Cardiac muscle cell (in vitro differentiated cells and primary cell): ENCODE data around the gene SLC9A9. TPM values are rescaled to one million over a fixed set of nuclear protein-coding genes. Genes with fewer than 3 reads are reported as not detected.
A peak's percentile ranks its signal among the peaks of the same experiment; 100 is the strongest.

Source experiments
- DNase-seq, 2 donors: peaks; one replicate each; pipeline versions ENCODE4 v3.0.0 to v3.0.0-alpha.2; 2010 to 2017; ENCODE audit warnings: low read depth in 1 of 2, low spot score in 1 of 2
- H3K27ac ChIP-seq: fragments of 200-600 bp; sonication (generic); 2 replicates; pipeline ENCODE4 v1.5.1; 2016
- H3K27me3 ChIP-seq: fragments of 200-600 bp; sonication (generic); 2 replicates; pipeline ENCODE4 v1.6.0; 2016; ENCODE audit warnings: control low read depth
- H3K36me3 ChIP-seq: fragments of 200-600 bp; sonication (generic); 2 replicates; pipeline ENCODE4 v1.5.1; 2016; ENCODE audit warnings: control low read depth
- H3K4me1 ChIP-seq: fragments of 200-600 bp; sonication (generic); 2 replicates; pipeline ENCODE4 v1.8.1; 2017; ENCODE audit warnings: low read depth, mild to moderate bottlenecking, mixed run types
- H3K4me3 ChIP-seq: fragments of 200-600 bp; sonication (generic); 2 replicates; pipeline ENCODE4 v1.5.1; 2016; ENCODE audit warnings: mild to moderate bottlenecking
- H3K9me3 ChIP-seq: fragments of 200-600 bp; sonication (generic); 2 replicates; pipeline ENCODE4 v1.5.1; 2017; ENCODE audit warnings: low read depth, mild to moderate bottlenecking, control low read depth
- CTCF ChIP-seq: IDR thresholded peaks from 2 replicates; pipeline ENCODE4 v1.5.1; 2012; ENCODE audit warnings: low read depth, mild to moderate bottlenecking, low read length
- polyA plus RNA-seq: library from polyadenylated mRNA; unstranded; fragments of >200 nt; fragmentation: Nextera tagmentation; extraction: Ambion mirVana; gene quantifications from 2 replicates; pipeline ENCODE4 v1.2.1, GENCODE V29; 2016
- total RNA-seq: library from RNA; depleted of rRNA; stranded (reverse); fragments of >200 nt; gene quantifications from 2 replicates; pipeline ENCODE4 v1.2.3, GENCODE V29; 2016

Gene SLC9A9
- total and polyA plus RNA-seq, 2 experiments from 2014 or later = 0.73 to 1.5 TPM

- no peak for TF ChIP-seq CTCF
- no peaks in the 10 kb centered on the region for H3K27me3 ChIP-seq
- DNase-seq = no peak
These were observed 3.2 kb upstream of the SLC9A9 start for GRCh38 chr3:143851331-143852017.

GRCh38 chr3:143850877-143851276 is 2.6 kb upstream of the SLC9A9 start:
- Histone ChIP-seq H3K9me3 (no peaks in the 10 kb centered on the region), H3K4me1 (no peaks in the 10 kb centered on the region), H3K27me3 (no peaks in the 10 kb centered on the region), H3K27ac (no peak overlapping the region), H3K36me3 (no peaks in the 10 kb centered on the region), H3K4me3 (no peak overlapping the region)
- DNase-seq = peak in 1 of 2 donors; percentile 3
- no peak for TF ChIP-seq CTCF

More at GRCh38 chr3:143851331-143852017, 3.2 kb upstream of the SLC9A9 start:
- no peak overlapping the region for H3K27ac ChIP-seq
- H3K4me3 ChIP-seq = no peak overlapping the region
- H3K36me3 ChIP-seq = no peaks in the 10 kb centered on the region
- H3K9me3 ChIP-seq = no peaks in the 10 kb centered on the region
- H3K4me1 ChIP-seq = no peaks in the 10 kb centered on the region

GRCh38 chr3:143849854-143850549 is 1.7 kb upstream of the SLC9A9 start:
- DNase-seq = peak in 1 of 2 donors; percentile 91

GRCh38 chr3:143848704-143849103 is 436 bp upstream of the SLC9A9 start:
- no peak for DNase-seq
- H3K36me3 ChIP-seq = no peaks in the 10 kb centered on the region
- no peaks in the 10 kb centered on the region for H3K27me3 ChIP-seq
- H3K9me3 ChIP-seq = no peaks in the 10 kb centered on the region
- no peaks in the 10 kb centered on the region for H3K4me1 ChIP-seq
- TF ChIP-seq CTCF = no peak
- no peak overlapping the region for H3K27ac ChIP-seq
- no peak overlapping the region for H3K4me3 ChIP-seq

More at GRCh38 chr3:143849854-143850549, 1.7 kb upstream of the SLC9A9 start:
- no peak overlapping the region for H3K4me3 ChIP-seq
- no peak for TF ChIP-seq CTCF
- no peaks in the 10 kb centered on the region for H3K9me3 ChIP-seq
- H3K4me1 ChIP-seq = no peaks in the 10 kb centered on the region
- H3K27me3 ChIP-seq = no peaks in the 10 kb centered on the region
- H3K36me3 ChIP-seq = no peaks in the 10 kb centered on the region
- H3K27ac ChIP-seq = no peak overlapping the region

GRCh38 chr3:143843587-143843986 is 4.7 kb downstream of the SLC9A9 start:
- Histone ChIP-seq H3K27me3 (no peaks in the 10 kb centered on the region), H3K36me3 (no peaks in the 10 kb centered on the region), H3K9me3 (no peaks in the 10 kb centered on the region), H3K27ac (no peak overlapping the region), H3K4me1 (no peaks in the 10 kb centered on the region), H3K4me3 (no peak overlapping the region)
- DNase-seq = no peak
- TF ChIP-seq CTCF = no peak
